BJ (cell line): ENCODE measurements around the gene ITGB1. TPM values are rescaled to one million over a fixed set of nuclear protein-coding genes. Genes with fewer than 3 reads are reported as not detected.

Source experiments
- CTCF ChIA-PET: fragments of 350-600 bp; formaldehyde crosslinking; extraction: SDS; loops from one replicate; lab custom pipeline; 2021; ENCODE audit warnings: antibody characterized with exemption, inconsistent platforms; lab: Yijun Ruan, JAX
- POLR2A ChIA-PET: fragments of 300-600 bp; sonication (Branson Sonifier 250); formaldehyde crosslinking; extraction: SDS; loops from one replicate; lab custom pipeline; 2021; ENCODE audit warnings: antibody characterized with exemption; lab: Charles Lee
- DNase-seq: peaks from one replicate; pipeline ENCODE4 v3.0.0-alpha.2; 2011; ENCODE audit warnings: low read depth
- H3K27me3 ChIP-seq: 2 replicates; pipeline ENCODE4 v1.6.0; 2011; ENCODE audit warnings: low read length; ENCODE audit not compliant: control insufficient read depth, insufficient read depth
- H3K36me3 ChIP-seq: 2 replicates; pipeline ENCODE4 v1.5.1; 2011; ENCODE audit warnings: low read length; ENCODE audit not compliant: control insufficient read depth, insufficient read depth
- H3K4me3 ChIP-seq: 2 replicates; pipeline ENCODE4 v1.5.1; 2011; ENCODE audit warnings: low read depth, mild to moderate bottlenecking, control low read depth, low read length
- polyA plus RNA-seq: library from polyadenylated mRNA; depleted of rRNA; stranded (reverse); fragments of >200 nt; gene quantifications from 2 replicates; pipeline ENCODE4 v1.2.3, GENCODE V29; 2011
- TF ChIP-seq, protein P1 (sequence below): IDR thresholded peaks from 2 replicates; pipeline ENCODE4 v1.5.1; 2011; ENCODE audit warnings: low read depth, mild to moderate bottlenecking, control low read depth, inconsistent platforms, low read length, moderate library complexity; ENCODE audit not compliant: insufficient read depth

ITGB1 gene
- polyA plus RNA-seq, 1 experiment = 824 TPM

- Histone ChIP-seq H3K4me3 (no peak overlapping the region), H3K27me3 (no peaks in the 10 kb centered on the region), H3K36me3 (no peaks in the 10 kb centered on the region)
- ChIA-PET CTCF (interaction anchor here (1.5 kb wide), 1 partner anchor 36 kb away, joined by 5 read pairs; no protein-coding TSS in a partner anchor), POLR2A (no interaction called here)
- DNase-seq = no peak
- TF ChIP-seq, protein P1, sequence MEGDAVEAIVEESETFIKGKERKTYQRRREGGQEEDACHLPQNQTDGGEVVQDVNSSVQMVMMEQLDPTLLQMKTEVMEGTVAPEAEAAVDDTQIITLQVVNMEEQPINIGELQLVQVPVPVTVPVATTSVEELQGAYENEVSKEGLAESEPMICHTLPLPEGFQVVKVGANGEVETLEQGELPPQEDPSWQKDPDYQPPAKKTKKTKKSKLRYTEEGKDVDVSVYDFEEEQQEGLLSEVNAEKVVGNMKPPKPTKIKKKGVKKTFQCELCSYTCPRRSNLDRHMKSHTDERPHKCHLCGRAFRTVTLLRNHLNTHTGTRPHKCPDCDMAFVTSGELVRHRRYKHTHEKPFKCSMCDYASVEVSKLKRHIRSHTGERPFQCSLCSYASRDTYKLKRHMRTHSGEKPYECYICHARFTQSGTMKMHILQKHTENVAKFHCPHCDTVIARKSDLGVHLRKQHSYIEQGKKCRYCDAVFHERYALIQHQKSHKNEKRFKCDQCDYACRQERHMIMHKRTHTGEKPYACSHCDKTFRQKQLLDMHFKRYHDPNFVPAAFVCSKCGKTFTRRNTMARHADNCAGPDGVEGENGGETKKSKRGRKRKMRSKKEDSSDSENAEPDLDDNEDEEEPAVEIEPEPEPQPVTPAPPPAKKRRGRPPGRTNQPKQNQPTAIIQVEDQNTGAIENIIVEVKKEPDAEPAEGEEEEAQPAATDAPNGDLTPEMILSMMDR = no peak
Observed at GRCh38 chr10:32972929-32973328, 14.9 kb upstream of the ITGB1 start.

- Histone ChIP-seq H3K4me3 (no peak overlapping the region), H3K36me3 (no peaks in the 10 kb centered on the region), H3K27me3 (no peaks in the 10 kb centered on the region)
- ChIA-PET CTCF (interaction anchor here (1.5 kb wide), 1 partner anchor 37 kb away, joined by 5 read pairs; no protein-coding TSS in a partner anchor), POLR2A (no interaction called here)
- TF ChIP-seq, protein P1 = no peak
- no peak for DNase-seq
Observed at GRCh38 chr10:32972460-32972859, 14.4 kb upstream of the ITGB1 start.

DNA sequence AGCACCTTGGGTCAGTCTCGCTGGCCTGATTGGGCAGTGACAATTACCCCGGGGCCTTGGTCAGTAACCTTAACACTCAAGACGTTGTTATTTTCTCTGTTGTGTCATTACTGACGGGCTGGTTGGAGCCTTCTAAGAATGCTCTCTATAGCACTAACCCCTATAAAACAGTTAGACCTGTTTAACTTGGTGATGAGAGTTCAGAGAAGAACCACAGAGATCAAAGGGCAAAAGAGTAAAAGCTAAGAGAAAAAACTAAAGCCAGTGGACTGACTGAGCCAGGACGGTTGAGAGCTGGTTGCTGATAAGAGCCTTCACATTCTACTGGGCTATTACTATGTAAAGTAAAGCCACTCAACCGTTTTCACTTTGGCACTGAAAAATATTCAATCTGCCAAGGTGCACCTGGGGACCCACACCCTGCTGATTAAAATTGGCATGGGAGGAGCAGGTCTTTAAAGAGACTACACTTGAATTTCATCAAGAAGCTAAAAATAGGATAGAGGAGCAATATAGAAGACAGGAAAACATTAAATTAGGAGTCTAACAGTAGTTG is 13.6 kb upstream of the ITGB1 start:
- CTCF ChIA-PET = interaction anchor here (0.6 to 1.5 kb wide), 2 partner anchors 9 to 37 kb away, joined by 3 to 5 read pairs; no protein-coding TSS in a partner anchor

GRCh38 chr10:32970910-32971309 is 12.9 kb upstream of the ITGB1 start:
- TF ChIP-seq, protein P1 = no peak
- Histone ChIP-seq H3K4me3 (no peak overlapping the region), H3K36me3 (no peaks in the 10 kb centered on the region), H3K27me3 (no peaks in the 10 kb centered on the region)
- DNase-seq = no peak
- POLR2A ChIA-PET = interaction anchor here (0.5 kb wide), 1 partner anchor 94 kb away, joined by 3 read pairs; no protein-coding TSS in a partner anchor
- CTCF ChIA-PET = interaction anchor here (0.5 to 0.8 kb wide), 3 partner anchors 9 to 534 kb away, joined by 3 read pairs; no protein-coding TSS in a partner anchor

More for the DNA sequence above, 13.6 kb upstream of the ITGB1 start:
- POLR2A ChIA-PET = interaction anchor here (0.5 kb wide), 1 partner anchor 93 kb away, joined by 3 read pairs; no protein-coding TSS in a partner anchor
- no peak for DNase-seq
- Histone ChIP-seq H3K4me3 (no peak overlapping the region), H3K36me3 (no peaks in the 10 kb centered on the region), H3K27me3 (no peaks in the 10 kb centered on the region)
- TF ChIP-seq, protein P1 = no peak

GRCh38 chr10:32964270-32964669 is 6.2 kb upstream of the ITGB1 start:
- Histone ChIP-seq H3K27me3 (no peaks in the 10 kb centered on the region), H3K4me3 (no peak overlapping the region), H3K36me3 (no peaks in the 10 kb centered on the region)
- DNase-seq = no peak
- ChIA-PET POLR2A (no interaction called here), CTCF (no interaction called here)
- TF ChIP-seq, protein P1 = no peak
